Breast epithelium (tissue), 4 donors: ENCODE data around the gene SMARCA2. TPM values are rescaled to one million over a fixed set of nuclear protein-coding genes. Genes with fewer than 3 reads are reported as not detected.

ENCODE experiments used
- DNase-seq, 2 donors: peaks; one replicate each; pipeline ENCODE4 v3.0.0-alpha.2; 2019; ENCODE audit warnings: low spot score in 2 of 2
- H3K27ac ChIP-seq, 2 donors: fragments of 200-600 bp; sonication (generic) in 1 of 2; one replicate each; pipeline ENCODE4 v1.5.1; 2016 to 2019; ENCODE audit warnings: mild to moderate bottlenecking in 1 of 2
- H3K27me3 ChIP-seq, 2 donors: fragments of 200-600 bp; sonication (generic) in 1 of 2; one replicate each; pipeline versions ENCODE4 v1.5.1 to v1.6.0; 2017 to 2019; ENCODE audit warnings: control low read depth in 1 of 2, mild to moderate bottlenecking in 1 of 2
- H3K36me3 ChIP-seq: fragments of 200-600 bp; one replicate; pipeline ENCODE4 v1.5.1; 2019
- H3K4me1 ChIP-seq, 2 donors: fragments of 200-600 bp; sonication (generic); one replicate each; pipeline ENCODE4 v1.5.1; 2016 to 2019; ENCODE audit warnings: control low read depth in 1 of 2
- H3K4me3 ChIP-seq, 3 donors: fragments of 200-600 bp; sonication (generic); 1 replicate in 2 of 3; 2 replicates in 1 of 3; pipeline ENCODE4 v1.5.1; 2016 to 2019; ENCODE audit warnings: mild to moderate bottlenecking in 3 of 3, moderate library complexity in 2 of 3
- H3K9me3 ChIP-seq, 2 donors: fragments of 200-600 bp; sonication (generic) in 1 of 2; one replicate each; pipeline ENCODE4 v1.5.1; 2016 to 2019; ENCODE audit warnings: control low read depth in 1 of 2
- POLR2A ChIP-seq: fragments of 450-650 bp; IDR thresholded peaks from one replicate; pipeline ENCODE4 v1.6.1; 2016; ENCODE audit warnings: antibody characterized with exemption, mild to moderate bottlenecking, moderate library complexity
- POLR2AphosphoS5 ChIP-seq, 3 donors: sonication (generic); formaldehyde crosslinking; IDR thresholded peaks; one replicate each; pipeline ENCODE4 v1.6.1; 2017; ENCODE audit warnings: antibody characterized with exemption in 3 of 3
- intact Hi-C: fragments of 100-400 bp; cut with DNase I; formaldehyde crosslinking; loops from one replicate; pipeline ENCODE4 v1.15.1; 2023; ENCODE audit warnings: low total_unique reads
- total RNA-seq, 3 donors: library from RNA; depleted of rRNA; stranded (reverse); fragments of >200 nt; gene quantifications; one replicate each; pipeline ENCODE4 v1.1.0, GENCODE V29; 2016
- TF ChIP-seq, protein P1 (sequence below), 3 donors: fragments of 450-650 bp; IDR thresholded peaks; one replicate each; pipeline ENCODE4 v1.5.1; 2016 to 2017; ENCODE audit warnings: antibody characterized with exemption in 3 of 3, mild to moderate bottlenecking in 3 of 3, moderate library complexity in 3 of 3

SMARCA2 gene
- total RNA-seq, 3 donors from 2014 or later = 140 to 191 (median 142) TPM

DNA sequence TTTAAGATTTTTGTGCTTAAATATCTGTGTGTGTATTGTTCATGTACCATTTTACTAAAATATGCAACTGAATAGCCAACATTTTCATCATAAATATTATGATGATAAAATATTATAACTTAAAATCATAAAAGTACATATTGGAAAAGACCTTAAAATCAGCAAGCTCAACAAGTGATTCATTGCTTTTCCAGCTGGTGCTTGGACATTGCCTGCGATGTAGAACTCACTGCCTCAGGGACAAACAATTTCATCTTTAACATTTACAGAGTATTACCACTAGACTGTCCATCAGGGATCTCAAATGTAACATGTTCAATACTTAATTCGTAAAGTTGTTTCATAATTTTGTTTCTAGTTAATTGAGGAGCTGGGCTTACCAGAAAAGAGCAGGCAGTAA lies 17.5 kb upstream of the SMARCA2 start:
- H3K36me3 ChIP-seq = no peaks in the 10 kb centered on the region
- H3K4me1 ChIP-seq = no peaks in the 10 kb centered on the region
- H3K4me3 ChIP-seq = no peak overlapping the region
- DNase-seq = no peak
- intact Hi-C loops = no loop called here
- H3K27me3 ChIP-seq = no peaks in the 10 kb centered on the region
- no peaks in the 10 kb centered on the region for H3K9me3 ChIP-seq
- no peak overlapping the region for H3K27ac ChIP-seq
- TF ChIP-seq, protein P1, sequence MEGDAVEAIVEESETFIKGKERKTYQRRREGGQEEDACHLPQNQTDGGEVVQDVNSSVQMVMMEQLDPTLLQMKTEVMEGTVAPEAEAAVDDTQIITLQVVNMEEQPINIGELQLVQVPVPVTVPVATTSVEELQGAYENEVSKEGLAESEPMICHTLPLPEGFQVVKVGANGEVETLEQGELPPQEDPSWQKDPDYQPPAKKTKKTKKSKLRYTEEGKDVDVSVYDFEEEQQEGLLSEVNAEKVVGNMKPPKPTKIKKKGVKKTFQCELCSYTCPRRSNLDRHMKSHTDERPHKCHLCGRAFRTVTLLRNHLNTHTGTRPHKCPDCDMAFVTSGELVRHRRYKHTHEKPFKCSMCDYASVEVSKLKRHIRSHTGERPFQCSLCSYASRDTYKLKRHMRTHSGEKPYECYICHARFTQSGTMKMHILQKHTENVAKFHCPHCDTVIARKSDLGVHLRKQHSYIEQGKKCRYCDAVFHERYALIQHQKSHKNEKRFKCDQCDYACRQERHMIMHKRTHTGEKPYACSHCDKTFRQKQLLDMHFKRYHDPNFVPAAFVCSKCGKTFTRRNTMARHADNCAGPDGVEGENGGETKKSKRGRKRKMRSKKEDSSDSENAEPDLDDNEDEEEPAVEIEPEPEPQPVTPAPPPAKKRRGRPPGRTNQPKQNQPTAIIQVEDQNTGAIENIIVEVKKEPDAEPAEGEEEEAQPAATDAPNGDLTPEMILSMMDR (IDR thresholded peaks at IDR 0.05) = no peak
- no peak for TF ChIP-seq POLR2AphosphoS5 (IDR thresholded peaks at IDR 0.05)
- no peak for TF ChIP-seq POLR2A

DNA sequence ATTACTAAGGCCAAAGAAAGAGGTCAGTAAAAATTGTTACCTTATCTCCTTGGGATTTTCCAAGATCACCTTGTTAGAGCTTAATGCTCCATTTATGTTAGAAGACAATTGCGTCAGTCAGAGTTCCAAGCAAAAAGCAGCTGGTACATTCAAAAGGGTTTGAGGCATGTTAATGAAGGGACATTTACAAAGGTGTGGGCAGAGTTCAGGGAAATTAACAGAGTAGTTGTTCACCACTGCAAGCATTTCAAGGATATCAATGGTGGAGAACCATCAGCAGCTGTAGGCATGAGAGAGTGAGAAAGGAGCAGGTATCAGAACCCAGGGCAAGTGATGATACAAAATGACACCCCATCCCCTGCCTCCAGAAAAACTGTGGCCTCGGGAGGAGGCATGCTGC lies 17.0 kb upstream of the SMARCA2 start:
- no peak for DNase-seq
- no peaks in the 10 kb centered on the region for H3K36me3 ChIP-seq
- H3K4me1 ChIP-seq = no peaks in the 10 kb centered on the region
- no peaks in the 10 kb centered on the region for H3K9me3 ChIP-seq
- H3K4me3 ChIP-seq = no peak overlapping the region
- TF ChIP-seq, protein P1 (IDR thresholded peaks at IDR 0.05) = no peak
- no peak for TF ChIP-seq POLR2A
- no peak for TF ChIP-seq POLR2AphosphoS5 (IDR thresholded peaks at IDR 0.05)
- no peak overlapping the region for H3K27ac ChIP-seq
- no peaks in the 10 kb centered on the region for H3K27me3 ChIP-seq
- intact Hi-C loops = no loop called here

DNA sequence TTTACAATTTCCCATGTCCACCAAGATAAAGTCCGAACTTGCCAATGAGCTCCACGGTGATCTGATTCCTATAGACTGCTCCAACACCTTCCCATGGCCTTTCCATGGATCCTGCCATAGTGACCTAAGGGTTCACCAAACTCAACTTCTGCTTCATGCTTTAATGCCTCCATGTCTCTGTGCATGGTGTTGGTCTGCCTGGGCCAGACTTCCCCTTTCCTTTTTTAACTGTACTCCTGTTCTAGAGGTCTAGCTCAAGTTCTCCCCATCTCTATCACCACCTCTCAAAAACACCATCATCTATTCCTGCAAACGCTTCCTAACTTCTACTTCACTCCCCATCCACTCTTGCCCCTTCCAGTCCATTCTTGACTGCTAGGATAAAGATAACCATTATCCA lies 14.8 kb upstream of the SMARCA2 start:
- H3K27ac ChIP-seq = no peak overlapping the region
- H3K9me3 ChIP-seq = no peaks in the 10 kb centered on the region
- H3K4me3 ChIP-seq = no peak overlapping the region
- no peaks in the 10 kb centered on the region for H3K27me3 ChIP-seq
- H3K4me1 ChIP-seq = no peaks in the 10 kb centered on the region
- no peak for DNase-seq
- intact Hi-C loops = no loop called here
- TF ChIP-seq POLR2A (no peak), POLR2AphosphoS5 (IDR thresholded peaks at IDR 0.05) (no peak)
- TF ChIP-seq, protein P1 (IDR thresholded peaks at IDR 0.05) = no peak
- no peaks in the 10 kb centered on the region for H3K36me3 ChIP-seq

DNA sequence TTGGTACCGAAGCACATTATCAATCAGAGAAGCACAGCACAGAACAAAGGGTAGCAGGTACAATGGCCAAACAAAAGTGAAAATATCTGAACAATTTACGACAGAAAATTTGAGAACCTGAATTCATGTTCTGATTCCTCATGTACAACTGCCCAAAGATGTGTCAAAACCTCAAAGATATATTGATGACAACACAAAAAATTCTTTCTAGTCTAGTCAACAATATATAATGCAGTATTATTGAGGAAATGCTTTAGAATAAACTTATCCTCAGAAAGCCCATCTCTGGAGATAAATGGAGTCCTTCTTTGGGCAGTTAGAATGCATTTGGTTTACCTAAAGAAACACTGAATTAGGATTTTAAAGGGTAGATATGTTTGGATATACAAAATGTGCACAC lies 6.8 kb upstream of the SMARCA2 start:
- no peaks in the 10 kb centered on the region for H3K36me3 ChIP-seq
- no peaks in the 10 kb centered on the region for H3K4me1 ChIP-seq
- no peak overlapping the region for H3K27ac ChIP-seq
- no peak for DNase-seq
- intact Hi-C loops = no loop called here
- no peaks in the 10 kb centered on the region for H3K27me3 ChIP-seq
- TF ChIP-seq POLR2AphosphoS5 (IDR thresholded peaks at IDR 0.05) (no peak), POLR2A (no peak)
- TF ChIP-seq, protein P1 (IDR thresholded peaks at IDR 0.05) = no peak
- no peaks in the 10 kb centered on the region for H3K9me3 ChIP-seq
- H3K4me3 ChIP-seq = no peak overlapping the region

DNA sequence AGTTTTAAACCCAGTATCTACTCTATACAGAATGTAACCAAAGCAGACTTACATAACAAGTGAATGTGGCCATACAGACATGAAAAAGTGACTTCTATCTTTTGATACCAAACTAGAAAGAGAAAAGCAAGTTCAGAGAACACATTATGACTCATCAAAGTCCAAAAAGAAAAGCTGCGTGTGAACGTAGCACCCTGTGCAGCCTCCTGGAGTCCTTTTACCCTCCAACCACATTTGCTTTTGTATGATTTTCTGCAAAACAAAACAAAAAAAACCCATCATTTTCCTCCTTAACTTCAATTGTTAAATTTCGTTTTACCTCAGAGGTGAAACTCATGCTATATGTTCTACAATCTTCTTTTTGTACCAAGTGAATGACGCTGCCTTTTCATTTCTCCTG lies 2.8 kb upstream of the SMARCA2 start:
- TF ChIP-seq POLR2A (no peak), POLR2AphosphoS5 (IDR thresholded peaks at IDR 0.05) (no peak)
- TF ChIP-seq, protein P1 (IDR thresholded peaks at IDR 0.05) = no peak
- Histone ChIP-seq H3K9me3 (no peaks in the 10 kb centered on the region), H3K36me3 (no peaks in the 10 kb centered on the region), H3K27me3 (no peaks in the 10 kb centered on the region), H3K4me1 (no peaks in the 10 kb centered on the region), H3K27ac (no peak overlapping the region), H3K4me3 (no peak overlapping the region)
- intact Hi-C loops = no loop called here
- no peak for DNase-seq
